Effector memory CD4-positive, alpha-beta T cell (primary cell): Measurements from ENCODE around the gene FOXP2.

ENCODE experiments used
- DNase-seq, 3 donors: peaks; one replicate each; pipeline ENCODE4 v3.0.0-alpha.2; 2020
- H3K27ac ChIP-seq: 2 replicates; pipeline ENCODE4 v1.7.0; 2013; ENCODE audit warnings: mild to moderate bottlenecking, low read length, moderate library complexity; ENCODE audit not compliant: insufficient read depth, poor library complexity, severe bottlenecking
- H3K27me3 ChIP-seq: replicated peaks from 2 replicates; pipeline ENCODE4 v1.7.0; 2013; ENCODE audit warnings: mild to moderate bottlenecking, low read length; ENCODE audit not compliant: insufficient read depth, control insufficient read depth, poor library complexity, severe bottlenecking
- H3K36me3 ChIP-seq: 2 replicates; pipeline ENCODE4 v1.7.0; 2013; ENCODE audit warnings: mild to moderate bottlenecking, low read length, moderate library complexity; ENCODE audit not compliant: control insufficient read depth, insufficient read depth
- H3K4me1 ChIP-seq: 2 replicates; pipeline ENCODE4 v1.7.0; 2013; ENCODE audit warnings: low read length, mild to moderate bottlenecking; ENCODE audit not compliant: control insufficient read depth, insufficient read depth, poor library complexity, severe bottlenecking
- H3K4me3 ChIP-seq: 2 replicates; pipeline ENCODE4 v1.7.0; 2013; ENCODE audit warnings: low read length, low read depth, mild to moderate bottlenecking; ENCODE audit not compliant: insufficient read depth, poor library complexity, severe bottlenecking
- H3K9me3 ChIP-seq: 2 replicates; pipeline ENCODE4 v1.7.0; 2013; ENCODE audit warnings: mild to moderate bottlenecking, low read length, moderate library complexity; ENCODE audit not compliant: control insufficient read depth

Gene FOXP2

GRCh38 chr7:114659409-114660125, 245.0 kb downstream of the FOXP2 start:
- Histone ChIP-seq H3K36me3 (no peaks in the 10 kb centered on the region), H3K27me3 (no peaks in the 10 kb centered on the region), H3K4me1 (no peaks in the 10 kb centered on the region), H3K4me3 (no peak overlapping the region), H3K27ac (no peak overlapping the region), H3K9me3 (no peaks in the 10 kb centered on the region)
- DNase-seq, result no peak

GRCh38 chr7:114660126-114660486, 245.5 kb downstream of the FOXP2 start:
- Histone ChIP-seq H3K27ac (no peak overlapping the region), H3K27me3 (no peaks in the 10 kb centered on the region), H3K4me3 (no peak overlapping the region), H3K36me3 (no peaks in the 10 kb centered on the region), H3K4me1 (no peaks in the 10 kb centered on the region), H3K9me3 (no peaks in the 10 kb centered on the region)
- DNase-seq, result no peak

DNA sequence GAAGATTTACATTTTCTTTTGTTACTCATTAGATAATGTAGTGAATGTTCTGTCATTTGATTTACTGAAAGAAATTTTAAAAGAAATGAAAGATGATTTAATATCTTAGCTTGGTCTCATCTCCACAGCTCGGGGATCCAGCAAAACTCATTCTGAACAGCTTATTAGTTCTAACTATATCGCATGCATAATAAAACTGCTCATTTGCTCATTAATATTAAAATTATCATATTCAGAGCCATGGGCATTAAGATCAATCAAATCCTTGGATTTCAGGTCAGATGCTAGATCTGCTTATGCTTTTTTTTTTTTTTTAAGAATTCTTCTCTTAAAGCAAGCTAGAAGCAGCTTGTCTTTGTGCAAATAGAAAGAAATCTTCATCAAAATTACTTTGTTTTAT, 246.1 kb downstream of the FOXP2 start:
- H3K36me3 ChIP-seq, result no peaks in the 10 kb centered on the region
- H3K27me3 ChIP-seq, result no peaks in the 10 kb centered on the region
- H3K4me1 ChIP-seq, result no peaks in the 10 kb centered on the region
- H3K27ac ChIP-seq, result no peak overlapping the region
- no peak overlapping the region for H3K4me3 ChIP-seq
- DNase-seq, result no peak
- H3K9me3 ChIP-seq, result no peaks in the 10 kb centered on the region

- Histone ChIP-seq H3K4me3 (no peak overlapping the region), H3K9me3 (no peaks in the 10 kb centered on the region), H3K27ac (no peak overlapping the region), H3K4me1 (no peaks in the 10 kb centered on the region), H3K27me3 (no peaks in the 10 kb centered on the region), H3K36me3 (no peaks in the 10 kb centered on the region)
- no peak for DNase-seq
These were observed 247.5 kb downstream of the FOXP2 start for GRCh38 chr7:114662002-114662677.

DNA sequence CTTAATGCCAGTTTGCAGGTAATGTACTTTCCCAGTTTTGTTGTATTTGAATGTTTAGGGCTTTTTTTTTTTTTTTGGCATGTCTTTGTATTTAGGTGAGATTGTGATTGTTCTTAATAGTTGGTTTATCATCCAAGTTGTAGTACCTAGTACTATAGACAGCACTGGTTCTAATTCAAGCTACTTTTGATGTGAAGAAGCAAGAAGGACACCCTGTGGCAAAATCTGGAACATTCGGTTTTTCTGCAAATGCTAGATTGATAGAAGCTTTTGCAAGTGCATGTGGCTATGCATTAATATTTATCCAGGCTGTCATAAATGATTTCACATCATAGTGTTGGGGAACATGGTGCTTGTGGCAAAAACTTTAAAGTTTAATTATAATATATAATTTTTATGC, 248.9 kb downstream of the FOXP2 start:
- Histone ChIP-seq H3K4me1 (no peaks in the 10 kb centered on the region), H3K36me3 (no peaks in the 10 kb centered on the region), H3K4me3 (no peak overlapping the region), H3K27ac (no peak overlapping the region), H3K27me3 (no peaks in the 10 kb centered on the region), H3K9me3 (no peaks in the 10 kb centered on the region)
- no peak for DNase-seq

- no peaks in the 10 kb centered on the region for H3K4me1 ChIP-seq
- no peak overlapping the region for H3K4me3 ChIP-seq
- H3K9me3 ChIP-seq, result no peaks in the 10 kb centered on the region
- H3K27me3 ChIP-seq, result no peaks in the 10 kb centered on the region
- H3K36me3 ChIP-seq, result no peaks in the 10 kb centered on the region
- DNase-seq, result no peak
- no peak overlapping the region for H3K27ac ChIP-seq
These were observed 256.1 kb downstream of the FOXP2 start for GRCh38 chr7:114670676-114671075.

DNA sequence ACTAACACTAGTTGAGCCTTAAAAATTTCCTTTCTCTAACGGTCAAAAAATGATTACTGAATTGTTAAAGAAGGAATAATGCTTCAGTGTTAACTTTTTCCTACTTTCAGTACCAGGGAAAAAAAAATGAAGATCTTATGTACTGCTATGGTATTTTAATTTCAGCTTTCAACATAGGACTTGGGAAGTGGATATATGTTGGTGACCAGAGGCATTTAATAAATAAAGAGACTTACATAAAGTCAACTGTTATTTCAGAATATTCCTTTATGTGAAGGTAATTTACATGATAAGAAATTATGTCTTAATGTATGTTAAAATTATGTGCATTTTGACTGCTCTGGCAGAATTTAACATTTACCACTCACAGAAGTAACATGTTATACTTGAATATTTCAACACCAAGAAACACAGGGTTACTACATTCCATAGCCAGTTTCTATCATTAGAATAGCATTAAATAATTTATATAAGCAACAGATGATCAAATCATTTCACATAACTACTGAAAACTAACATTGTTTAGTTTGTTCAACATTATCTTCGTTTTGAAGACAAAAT, 257.0 kb downstream of the FOXP2 start:
- no peaks in the 10 kb centered on the region for H3K27me3 ChIP-seq
- no peaks in the 10 kb centered on the region for H3K4me1 ChIP-seq
- no peak overlapping the region for H3K4me3 ChIP-seq
- no peaks in the 10 kb centered on the region for H3K9me3 ChIP-seq
- no peaks in the 10 kb centered on the region for H3K36me3 ChIP-seq
- no peak overlapping the region for H3K27ac ChIP-seq
- no peak for DNase-seq

DNA sequence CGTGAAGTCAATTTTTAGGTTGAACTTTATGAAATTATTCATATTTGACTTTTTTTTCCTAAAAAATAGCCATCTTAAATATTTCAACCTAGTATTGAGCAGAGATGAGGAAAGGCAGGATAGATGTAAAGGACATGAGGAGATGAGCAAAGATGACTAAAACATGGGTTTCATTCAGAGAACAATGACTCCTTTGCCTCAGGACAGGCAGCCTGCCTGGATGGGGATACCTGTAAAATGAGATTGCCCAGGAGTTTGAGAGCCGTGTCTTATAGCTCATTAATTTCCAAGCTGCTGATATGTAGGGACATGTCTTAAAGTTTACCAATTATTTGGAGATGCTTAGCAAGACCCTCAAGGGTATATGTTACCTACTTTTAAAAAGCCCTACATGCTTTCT, 263.5 kb downstream of the FOXP2 start:
- H3K4me3 ChIP-seq, result no peak overlapping the region
- H3K4me1 ChIP-seq, result no peaks in the 10 kb centered on the region
- no peaks in the 10 kb centered on the region for H3K36me3 ChIP-seq
- no peak overlapping the region for H3K27ac ChIP-seq
- DNase-seq, result no peak
- no peaks in the 10 kb centered on the region for H3K27me3 ChIP-seq
- no peaks in the 10 kb centered on the region for H3K9me3 ChIP-seq

DNA sequence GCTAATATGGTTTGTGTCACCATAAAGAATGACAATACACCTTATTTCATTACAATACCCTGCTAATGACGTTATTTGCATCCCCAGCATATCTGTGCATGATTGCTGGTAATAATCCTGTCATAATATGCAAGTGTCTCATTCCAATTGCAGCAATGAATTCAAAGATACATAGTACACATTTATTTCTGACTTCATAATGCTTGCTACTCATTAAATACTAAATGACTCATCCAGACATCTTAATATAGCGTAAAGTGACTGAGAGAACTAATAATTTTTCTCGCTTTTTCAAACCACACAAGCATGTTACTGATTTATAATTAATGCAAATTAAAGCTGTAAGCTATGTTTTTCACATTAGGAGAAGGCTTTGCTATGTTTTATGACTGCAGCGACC, 272.6 kb downstream of the FOXP2 start:
- Histone ChIP-seq H3K27ac (no peak overlapping the region), H3K27me3 (no peaks in the 10 kb centered on the region), H3K4me1 (no peaks in the 10 kb centered on the region), H3K4me3 (no peak overlapping the region), H3K36me3 (no peaks in the 10 kb centered on the region), H3K9me3 (no peaks in the 10 kb centered on the region)
- DNase-seq, result no peak

- no peaks in the 10 kb centered on the region for H3K27me3 ChIP-seq
- DNase-seq, result no peak
- no peaks in the 10 kb centered on the region for H3K9me3 ChIP-seq
- no peak overlapping the region for H3K27ac ChIP-seq
- no peaks in the 10 kb centered on the region for H3K4me1 ChIP-seq
- H3K4me3 ChIP-seq, result no peak overlapping the region
- no peaks in the 10 kb centered on the region for H3K36me3 ChIP-seq
These were observed 273.9 kb downstream of the FOXP2 start for GRCh38 chr7:114688443-114689055.
